ENCODE results near the gene RNF151.
A peak's percentile ranks its signal among the peaks of the same experiment; 100 is the strongest.

The RNF151 gene

GRCh38 chr16:1992704-1993317 lies 26.2 kb downstream of the RNF151 start:
- no peak for DNase-seq (ENCODE audit: low spot score)

DNA sequence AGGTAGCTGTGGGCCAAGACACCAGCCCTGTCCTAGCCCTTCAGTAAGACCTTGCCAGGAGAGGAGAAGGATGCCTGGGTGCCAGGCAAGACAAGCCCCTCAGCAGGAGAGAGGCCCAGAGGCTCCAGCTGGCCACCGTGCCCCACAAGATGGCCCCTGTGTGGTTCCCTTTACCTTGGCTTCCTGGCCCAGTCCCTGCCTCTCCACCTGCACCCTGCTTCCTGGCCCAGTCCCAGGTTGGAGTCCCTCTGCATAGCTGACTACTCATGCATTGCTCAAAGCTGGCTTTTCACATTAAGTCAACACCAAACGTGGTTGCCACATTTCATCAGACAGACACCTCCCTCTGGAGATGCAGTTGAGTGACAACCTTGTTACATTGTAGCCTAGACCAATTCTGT lies 27.1 kb downstream of the RNF151 start:
- DNase-seq (ENCODE audit: low spot score): no peak

DNA sequence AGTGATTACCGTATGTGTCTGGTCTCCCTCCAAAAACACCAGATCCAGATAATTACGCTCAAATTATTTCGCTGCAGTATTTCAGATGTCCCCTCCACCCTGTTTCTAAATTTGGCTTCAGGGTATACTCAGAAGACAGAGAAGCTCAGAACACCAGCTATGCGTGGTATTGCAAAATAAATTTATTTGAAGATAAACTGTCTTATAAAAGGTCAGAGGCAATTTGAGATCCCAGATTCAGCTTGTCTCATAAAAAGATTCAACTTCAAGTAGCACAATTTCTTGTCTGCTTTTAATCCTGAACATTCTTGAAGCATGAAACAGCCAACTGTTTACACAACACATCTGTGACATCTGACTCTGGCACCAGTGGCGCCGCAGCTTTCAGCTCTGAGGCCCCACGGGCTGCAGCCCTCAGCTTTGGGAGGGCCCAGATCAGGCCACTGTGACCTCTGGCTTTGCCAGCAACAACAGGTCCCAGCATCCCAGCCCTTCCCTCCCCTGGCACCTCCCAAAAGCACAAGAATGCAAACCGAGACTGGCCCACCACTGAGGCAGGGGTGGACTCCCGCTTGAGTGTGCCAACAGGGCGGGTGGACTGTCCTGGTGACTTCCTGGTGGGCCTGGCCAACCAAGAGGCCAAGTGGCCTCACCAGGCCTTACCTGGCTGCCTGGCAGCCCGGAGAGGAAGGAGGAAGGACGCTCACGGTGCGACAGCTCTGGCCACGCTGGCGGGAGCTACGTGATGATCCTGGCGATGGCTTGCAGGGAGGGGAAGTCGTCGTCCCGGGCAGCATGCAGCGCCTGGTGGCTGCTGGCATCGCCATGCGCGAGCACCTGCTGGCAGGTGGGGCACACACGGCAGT lies 31.1 kb downstream of the RNF151 start:
- no peak for DNase-seq (ENCODE audit: low spot score)

GRCh38 chr16:1998360-1998835 lies 31.7 kb downstream of the RNF151 start:
- no peak for DNase-seq (ENCODE audit: low spot score)

DNA sequence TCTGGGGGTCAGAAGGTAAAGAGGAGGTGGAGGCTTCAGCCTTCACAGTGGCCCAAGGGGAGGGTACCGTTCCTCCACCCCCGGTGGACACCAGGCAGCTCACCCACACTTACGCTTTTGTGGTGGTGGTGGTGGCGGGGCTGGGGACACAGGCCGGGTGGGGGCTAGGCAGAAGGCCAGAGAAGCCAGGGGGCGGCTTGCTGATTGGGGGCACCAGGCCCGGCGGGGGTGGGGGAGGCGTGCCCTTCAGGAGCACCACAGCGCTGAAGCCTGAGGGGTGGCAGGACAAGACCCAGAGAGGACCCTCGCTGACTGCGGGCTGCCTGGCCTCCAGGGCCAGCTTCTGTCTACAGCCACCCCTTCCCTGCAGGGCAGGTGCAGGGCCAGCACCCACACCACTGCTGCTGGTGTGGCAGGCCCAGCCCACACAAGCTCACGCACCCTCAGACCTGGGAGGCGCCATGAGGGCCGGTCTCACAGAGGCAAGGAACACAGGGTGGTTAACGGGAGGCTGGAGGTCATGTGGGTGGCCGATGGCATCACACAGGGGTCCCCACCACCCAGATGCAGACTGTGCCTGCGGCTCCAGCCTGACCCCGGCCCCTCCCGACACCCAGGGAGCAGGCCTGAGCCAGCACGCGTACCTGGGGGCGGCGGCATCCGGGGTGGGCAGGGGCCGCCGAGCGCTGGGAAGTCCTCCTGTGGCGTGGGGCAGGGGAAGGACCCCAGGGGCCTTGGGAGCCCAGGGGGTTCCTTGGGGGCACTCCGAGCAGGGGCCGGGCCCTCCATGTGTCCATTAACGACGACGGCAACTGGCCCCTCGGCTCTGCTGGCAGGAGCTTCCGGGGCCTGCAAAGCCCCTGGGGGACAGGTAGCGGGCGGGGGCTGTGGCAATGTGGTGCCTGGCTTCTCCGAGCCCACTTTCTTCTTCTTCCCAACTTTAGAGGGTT lies 32.5 kb downstream of the RNF151 start:
- no peak for DNase-seq (ENCODE audit: low spot score)

DNA sequence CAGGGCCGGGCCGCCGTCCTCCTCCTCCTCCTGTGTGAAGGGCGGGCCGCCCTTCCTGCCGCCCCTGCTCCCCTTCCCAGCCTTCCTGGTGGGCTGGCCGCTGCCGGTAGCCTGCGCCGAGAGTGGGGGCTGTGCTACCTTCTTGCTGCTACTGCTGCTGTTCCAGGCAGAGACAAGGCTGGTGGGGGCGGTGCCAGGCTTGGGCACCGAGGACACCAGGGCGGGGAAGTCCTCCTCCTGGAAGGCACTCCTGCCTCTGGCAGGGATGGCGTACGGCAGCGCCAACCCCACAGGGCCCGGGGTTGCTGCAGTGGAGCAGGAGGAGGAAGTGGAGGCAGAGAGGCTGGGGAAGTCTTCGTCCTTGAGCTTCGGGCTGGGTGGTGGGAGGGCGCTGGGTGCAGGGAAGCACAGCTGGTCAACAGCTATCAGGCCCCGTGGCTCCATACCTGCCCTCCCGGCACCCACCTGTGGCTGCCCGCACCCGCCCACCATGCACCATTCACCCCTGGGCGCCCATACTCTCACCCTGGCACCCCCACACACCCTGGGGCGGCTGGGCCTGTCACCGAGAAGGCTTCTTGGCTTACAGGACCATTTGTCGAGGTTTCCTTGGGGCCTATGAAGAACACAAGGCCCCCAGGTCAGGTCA lies 33.3 kb downstream of the RNF151 start:
- no peak for DNase-seq (ENCODE audit: low spot score)

DNA sequence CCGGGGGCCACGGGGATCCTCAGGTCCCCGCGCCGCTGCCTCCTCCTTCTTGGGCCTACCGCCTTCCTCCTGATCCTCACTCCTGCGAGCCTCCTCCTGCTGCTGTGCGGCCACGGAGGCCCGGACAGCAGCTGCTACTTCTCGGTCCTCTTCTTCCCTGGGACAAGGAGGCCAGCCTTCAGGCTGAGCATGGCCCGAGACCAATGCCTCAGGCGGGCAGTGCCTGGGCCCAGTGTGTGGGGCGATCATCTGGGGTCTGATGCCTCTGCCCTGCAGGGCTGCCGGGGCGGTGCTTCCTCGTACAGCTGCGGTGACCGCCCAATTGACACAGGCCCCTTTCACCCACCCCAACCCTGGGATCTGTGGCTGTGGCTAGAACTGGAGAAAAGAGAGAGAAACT lies 34.4 kb downstream of the RNF151 start:
- DNase-seq (ENCODE audit: low spot score): no peak

DNA sequence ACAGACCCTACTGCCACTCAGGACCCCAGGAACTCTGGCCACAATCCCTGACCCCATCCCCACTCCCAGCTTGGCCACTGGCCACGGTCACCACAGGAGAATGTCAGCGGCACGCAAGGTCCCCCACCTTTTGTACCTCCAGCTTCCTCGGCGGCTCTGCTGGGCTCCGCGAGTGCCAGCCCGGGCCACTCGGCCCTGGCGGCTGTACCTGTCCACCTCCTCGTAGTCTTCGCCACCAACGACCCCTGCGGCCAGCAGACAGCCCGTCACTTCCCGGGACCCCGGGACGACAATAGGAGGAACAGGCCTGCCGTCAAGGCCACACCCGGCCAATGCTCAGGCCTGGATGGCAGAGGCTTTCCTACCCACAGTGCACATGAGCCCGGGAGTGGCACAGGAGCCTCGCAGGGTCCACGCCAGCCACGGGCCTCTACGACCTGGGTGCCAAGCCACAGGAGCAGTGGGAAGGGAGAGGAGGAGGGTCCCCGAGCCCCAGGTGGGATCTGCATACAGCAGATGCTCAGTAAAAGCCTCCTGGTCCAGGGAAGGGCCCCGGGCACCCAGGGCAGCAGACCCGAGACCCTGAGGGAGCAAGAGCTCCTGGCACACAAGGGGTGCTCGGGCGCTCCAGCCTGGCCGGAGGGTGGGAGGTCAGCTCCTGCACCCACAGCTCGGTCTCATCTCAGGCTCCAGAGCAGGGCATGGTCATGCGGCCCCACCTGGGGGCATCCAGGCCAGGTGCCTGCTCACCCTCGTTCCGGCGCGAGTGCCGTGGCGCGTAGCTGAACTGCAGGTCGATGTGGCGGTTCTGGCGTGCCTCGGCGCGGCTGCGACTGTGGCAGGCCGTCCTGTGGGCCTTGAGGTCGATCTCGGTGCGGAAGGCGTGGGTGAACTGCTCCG lies 35.0 kb downstream of the RNF151 start:
- no peak for DNase-seq (ENCODE audit: low spot score)

- no peak for DNase-seq (ENCODE audit: low spot score)
Observed at GRCh38 chr16:2002406-2003230, 36.0 kb downstream of the RNF151 start.

DNA sequence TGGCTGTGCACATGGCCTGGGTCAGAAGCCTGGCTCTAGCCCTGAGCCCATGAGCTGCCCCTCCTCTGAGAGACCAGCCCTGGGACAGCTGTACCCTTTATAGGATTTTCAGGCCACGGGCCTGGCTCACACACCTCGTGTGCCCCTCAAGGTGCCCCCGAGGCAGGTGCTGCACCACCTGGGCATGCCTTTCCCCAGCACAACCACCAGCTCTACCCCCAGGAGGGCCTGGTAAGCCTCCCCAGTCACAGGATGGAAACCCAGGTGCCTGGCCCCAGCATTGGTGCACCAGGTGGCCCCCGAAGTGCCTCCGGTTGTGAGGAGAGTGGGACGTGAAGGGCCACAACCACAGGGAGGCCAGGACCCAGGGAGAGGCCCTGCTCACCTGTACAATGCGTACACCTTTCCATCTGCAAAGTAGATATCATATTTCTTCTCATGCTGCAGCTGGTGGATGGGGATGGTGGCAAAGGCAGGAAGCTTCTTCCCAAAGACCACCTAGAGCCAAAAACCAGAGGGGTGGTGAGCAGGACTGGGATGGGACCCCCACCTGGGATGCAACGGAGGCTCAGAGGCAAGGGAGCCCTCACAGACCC lies 36.7 kb downstream of the RNF151 start:
- DNase-seq (ENCODE audit: low spot score): no peak

DNA sequence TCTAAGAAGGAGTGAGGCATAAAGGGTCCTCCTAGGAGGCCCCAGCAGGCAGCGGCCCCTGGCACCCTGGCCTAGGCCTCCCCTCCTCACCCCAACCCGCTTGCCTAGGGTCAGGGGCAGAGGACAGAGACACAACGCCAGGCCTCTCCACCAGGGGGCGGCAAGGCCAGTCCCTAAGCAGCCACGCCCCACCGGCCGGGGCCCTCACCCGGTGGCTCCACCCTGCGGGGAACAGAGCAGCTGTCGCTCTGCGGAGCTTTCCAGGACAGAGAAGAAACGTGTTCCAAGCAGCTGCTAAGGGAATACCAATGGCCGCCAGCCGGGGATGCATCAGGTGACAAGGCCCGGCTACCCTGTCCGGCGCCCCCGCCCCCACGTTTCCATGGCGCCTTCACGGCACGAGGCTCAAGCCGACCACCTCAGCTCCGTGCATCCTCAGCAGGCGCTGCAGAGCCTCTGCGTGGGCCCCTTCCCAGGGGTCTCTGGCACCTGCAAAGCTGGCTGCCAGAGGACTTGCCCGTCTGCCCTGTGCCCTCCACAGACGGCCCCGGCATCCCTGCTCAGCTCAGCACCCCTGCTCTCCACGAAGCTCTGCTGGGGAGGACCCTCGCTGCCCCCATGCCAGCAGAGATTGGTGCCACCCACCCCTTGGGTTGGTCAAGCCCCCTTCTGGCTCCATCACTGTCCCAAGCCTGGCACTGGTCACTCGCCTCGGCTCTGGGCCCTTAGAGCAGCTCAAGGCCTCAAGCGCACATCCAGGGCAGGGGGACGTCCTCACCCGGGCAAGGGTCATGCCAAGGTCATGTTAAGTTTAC lies 37.4 kb downstream of the RNF151 start:
- DNase-seq (ENCODE audit: low spot score): peak; percentile 96

DNA sequence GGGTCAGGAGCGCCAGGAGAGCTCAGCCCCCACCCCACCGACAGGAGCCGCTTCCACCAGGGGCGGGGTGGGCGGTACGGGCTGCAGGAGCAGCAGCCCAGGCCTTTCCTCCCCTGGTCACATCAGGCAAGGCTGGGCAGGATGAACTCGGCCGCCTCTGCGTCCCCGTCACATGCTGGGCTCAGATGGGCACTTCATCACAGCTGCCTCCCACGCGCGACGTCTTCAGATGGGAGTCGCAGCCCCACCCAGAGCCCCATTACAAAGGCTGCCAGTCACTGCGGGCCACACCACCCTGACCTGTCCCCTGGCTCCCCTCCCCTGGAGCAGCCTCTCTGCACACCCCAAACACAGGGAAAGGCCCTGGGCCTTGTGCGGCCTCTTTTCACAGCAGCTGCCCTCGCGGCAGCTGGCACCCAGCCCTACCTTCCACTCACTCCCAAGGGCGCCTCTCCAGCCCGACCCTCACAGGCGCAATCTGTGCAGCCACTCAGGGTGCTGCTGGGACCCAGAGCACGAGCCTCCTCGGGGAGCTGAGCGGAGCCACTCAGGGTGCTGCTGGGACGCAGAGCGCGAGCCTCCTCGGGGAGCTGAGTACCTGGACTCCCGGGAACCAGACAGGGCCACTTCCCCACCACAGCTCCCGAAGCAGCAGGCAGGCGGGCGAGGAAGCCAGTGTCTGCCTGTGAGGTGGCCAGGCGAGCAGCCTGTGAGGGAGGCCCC lies 38.3 kb downstream of the RNF151 start:
- no peak for DNase-seq (ENCODE audit: low spot score)

GRCh38 chr16:2005646-2006045 lies 39.0 kb downstream of the RNF151 start:
- no peak for DNase-seq (ENCODE audit: low spot score)

DNA sequence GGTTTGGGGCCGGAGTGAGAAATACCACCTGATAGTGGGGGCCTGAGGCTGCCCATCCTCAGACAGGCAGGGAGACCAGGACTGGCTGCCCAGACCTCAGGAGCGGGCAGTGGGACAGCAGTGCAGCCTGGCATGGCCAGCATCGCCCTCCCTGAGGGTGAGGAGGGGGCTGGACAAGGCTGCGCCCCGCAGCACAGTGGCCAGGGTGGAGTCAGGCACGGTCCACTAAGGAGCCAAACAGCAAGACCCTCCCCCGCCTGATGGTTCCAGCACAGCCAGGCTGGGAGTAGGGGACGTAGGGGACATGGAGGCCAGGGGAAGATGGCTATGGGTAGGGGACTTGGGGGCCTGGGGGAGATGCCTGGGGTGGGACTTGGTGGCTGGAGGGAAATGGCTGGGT lies 39.7 kb downstream of the RNF151 start:
- no peak for DNase-seq (ENCODE audit: low spot score)

DNA sequence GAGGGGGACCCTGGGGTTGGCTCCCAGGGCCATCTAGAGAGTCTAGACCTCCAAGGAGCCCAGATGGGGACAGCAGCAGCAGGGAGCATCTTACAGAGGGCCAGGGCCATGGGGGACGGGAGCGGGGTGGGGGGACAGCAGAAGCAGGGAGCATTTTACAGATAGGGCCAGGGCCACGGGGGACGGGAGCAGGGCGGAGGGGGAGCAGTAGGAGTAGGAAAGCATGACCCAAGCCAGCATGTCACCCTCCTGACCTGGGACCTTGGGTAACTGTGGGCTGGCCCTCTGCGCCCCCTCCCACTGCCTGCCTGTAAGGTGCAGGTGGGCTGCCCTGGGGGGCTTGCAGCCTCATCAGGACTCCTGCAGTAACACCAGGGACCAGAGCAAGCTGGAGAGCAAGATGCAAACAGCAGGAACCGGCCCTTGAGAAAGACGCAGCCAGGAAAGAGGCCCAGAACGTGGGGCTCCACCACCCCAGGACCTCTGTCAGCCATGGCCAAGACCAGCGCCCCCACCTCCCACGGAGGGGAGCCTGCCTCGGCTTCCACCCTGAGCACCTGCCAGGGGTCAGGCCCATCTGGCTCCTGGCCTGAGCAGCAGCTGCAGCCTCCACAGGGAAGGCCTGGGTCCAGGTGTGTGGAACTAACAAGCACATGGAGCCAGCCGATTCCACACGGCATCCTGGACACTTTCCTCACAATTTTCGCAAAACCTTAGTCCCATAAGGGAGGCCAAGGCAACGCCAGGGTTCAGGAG lies 40.6 kb downstream of the RNF151 start:
- no peak for DNase-seq (ENCODE audit: low spot score)

DNA sequence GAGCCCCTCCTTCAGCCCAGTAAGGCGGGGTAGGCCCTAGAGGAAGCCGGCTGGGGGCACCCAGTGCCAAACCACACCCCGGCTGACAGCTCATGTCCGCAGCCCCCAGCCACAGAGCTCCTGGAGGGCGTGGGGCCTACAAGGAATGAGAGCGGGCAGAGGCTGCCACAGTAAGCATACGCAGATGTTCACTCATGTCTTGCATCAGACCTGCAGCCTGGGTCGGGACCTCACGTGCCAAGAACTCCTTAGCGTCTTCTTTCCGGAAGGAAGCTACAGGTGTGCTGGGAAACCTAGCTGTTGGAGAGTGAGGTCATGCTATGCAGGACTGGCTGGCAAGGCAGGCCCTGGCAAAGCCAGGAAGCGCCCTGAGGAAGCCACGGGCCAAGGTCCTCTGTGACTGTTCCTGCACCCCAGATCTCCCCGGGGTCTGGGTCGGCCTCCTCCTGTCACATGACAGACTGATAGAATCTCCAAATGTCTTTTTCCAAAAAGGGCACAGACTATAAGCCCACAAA lies 41.4 kb downstream of the RNF151 start:
- DNase-seq (ENCODE audit: low spot score): no peak

DNA sequence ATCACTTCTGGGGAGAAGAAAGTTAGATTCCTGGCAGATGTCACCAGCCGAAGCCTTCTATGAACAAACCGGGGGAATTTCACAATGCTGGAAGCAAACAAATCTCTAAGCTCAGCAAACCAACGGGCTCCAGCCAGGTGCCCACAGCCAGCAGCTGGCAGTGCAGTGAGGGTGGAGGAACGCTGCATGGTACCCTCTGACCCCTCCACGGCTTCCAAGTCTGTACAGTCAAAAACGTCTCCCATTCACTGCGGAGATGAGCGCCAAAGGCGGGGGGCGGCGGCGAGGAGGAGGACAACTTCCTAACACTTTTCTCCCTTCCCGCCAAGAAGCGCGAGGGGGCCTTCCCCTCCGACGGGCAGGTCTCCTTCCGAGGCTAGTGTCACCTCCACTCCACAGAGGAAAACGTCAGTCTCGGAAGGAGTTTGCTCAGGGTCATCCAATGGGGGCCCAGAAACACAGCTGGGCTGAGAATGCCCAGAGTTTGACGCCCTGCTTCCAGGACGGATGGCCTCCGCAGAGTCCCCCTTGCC lies 42.0 kb downstream of the RNF151 start:
- DNase-seq (ENCODE audit: low spot score): peak; percentile 62

Data from hepatic stellate cell (primary cell).